LNCaP clone FGC (cell line): ENCODE data around the gene POLD3.

Experiments used
- DNase-seq: peaks from one replicate; pipeline ENCODE4 v3.0.0-alpha.2; 2011; ENCODE audit warnings: low read depth
- H3K4me3 ChIP-seq: 2 replicates; pipeline ENCODE4 v1.5.1; 2011; ENCODE audit warnings: mild to moderate bottlenecking, low read depth, low read length, control low read depth
- TF ChIP-seq, protein P1 (sequence below): IDR thresholded peaks from 2 replicates; pipeline ENCODE4 v1.5.1; 2012; ENCODE audit warnings: mild to moderate bottlenecking; ENCODE audit not compliant: control insufficient read depth, insufficient read depth; ENCODE audit errors: extremely low read depth

The POLD3 gene

DNA sequence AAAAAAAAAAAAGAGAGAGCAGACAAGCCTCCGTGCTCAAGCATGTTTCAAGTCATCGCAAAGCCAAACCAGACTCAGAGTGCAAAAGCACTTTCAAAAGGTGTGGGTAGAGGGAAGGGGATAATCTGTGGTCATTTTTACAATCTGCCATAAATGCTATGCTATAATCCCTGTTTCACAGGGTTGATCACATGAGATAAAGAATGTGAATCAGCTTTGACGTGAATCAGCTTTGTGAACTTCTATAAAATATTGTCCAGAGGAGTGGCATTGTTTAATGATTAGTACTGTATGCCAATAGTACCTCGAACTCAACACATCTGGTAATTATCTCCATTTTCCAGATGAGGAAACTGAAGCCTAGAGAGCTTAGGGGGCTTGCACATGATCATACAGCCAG lies 20.0 kb upstream of the POLD3 start:
- TF ChIP-seq, protein P1, sequence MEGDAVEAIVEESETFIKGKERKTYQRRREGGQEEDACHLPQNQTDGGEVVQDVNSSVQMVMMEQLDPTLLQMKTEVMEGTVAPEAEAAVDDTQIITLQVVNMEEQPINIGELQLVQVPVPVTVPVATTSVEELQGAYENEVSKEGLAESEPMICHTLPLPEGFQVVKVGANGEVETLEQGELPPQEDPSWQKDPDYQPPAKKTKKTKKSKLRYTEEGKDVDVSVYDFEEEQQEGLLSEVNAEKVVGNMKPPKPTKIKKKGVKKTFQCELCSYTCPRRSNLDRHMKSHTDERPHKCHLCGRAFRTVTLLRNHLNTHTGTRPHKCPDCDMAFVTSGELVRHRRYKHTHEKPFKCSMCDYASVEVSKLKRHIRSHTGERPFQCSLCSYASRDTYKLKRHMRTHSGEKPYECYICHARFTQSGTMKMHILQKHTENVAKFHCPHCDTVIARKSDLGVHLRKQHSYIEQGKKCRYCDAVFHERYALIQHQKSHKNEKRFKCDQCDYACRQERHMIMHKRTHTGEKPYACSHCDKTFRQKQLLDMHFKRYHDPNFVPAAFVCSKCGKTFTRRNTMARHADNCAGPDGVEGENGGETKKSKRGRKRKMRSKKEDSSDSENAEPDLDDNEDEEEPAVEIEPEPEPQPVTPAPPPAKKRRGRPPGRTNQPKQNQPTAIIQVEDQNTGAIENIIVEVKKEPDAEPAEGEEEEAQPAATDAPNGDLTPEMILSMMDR: no peak
- no peak for DNase-seq

DNA sequence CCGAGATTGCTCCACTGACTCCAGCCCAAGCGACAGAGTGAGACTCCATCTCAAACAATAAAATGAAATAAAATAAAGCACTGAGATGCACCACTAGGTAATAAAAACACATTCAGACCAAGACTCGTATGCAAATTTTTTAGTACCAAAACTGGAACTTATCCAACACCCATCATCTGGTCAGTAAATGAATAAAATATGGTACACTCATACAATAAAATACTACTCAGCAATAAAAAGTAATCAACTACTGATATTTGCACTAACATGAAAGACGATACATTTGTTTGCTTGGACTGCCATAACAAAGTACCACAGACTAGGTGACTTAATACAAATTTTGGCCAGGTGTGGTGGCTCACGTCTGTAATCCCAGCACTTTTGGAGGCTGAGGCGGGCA lies 17.8 kb upstream of the POLD3 start:
- H3K4me3 ChIP-seq: no peak overlapping the region
- TF ChIP-seq, protein P1: no peak
- DNase-seq: no peak

More for the DNA sequence above, 20.0 kb upstream of the POLD3 start:
- no peak overlapping the region for H3K4me3 ChIP-seq

DNA sequence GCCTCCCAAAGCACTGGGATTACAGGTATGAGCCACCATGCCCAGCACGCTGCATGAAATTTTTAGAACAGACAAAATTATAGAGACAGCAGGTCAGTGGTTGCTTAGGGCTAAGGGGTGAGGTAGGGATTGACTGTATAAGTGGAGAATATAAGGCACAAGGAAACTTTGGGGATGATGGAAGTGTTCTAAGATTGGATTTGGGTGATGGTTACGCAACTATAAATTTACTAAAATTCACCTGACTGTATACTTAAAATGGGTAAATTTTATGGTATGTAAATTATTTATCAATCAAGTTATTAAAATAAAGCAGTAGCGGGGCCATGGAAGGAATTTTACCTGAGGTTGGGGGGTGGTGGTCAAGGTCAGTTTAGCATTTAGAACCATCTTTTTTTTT lies 16.4 kb upstream of the POLD3 start:
- TF ChIP-seq, protein P1: no peak
- DNase-seq: no peak
- H3K4me3 ChIP-seq: no peak overlapping the region

DNA sequence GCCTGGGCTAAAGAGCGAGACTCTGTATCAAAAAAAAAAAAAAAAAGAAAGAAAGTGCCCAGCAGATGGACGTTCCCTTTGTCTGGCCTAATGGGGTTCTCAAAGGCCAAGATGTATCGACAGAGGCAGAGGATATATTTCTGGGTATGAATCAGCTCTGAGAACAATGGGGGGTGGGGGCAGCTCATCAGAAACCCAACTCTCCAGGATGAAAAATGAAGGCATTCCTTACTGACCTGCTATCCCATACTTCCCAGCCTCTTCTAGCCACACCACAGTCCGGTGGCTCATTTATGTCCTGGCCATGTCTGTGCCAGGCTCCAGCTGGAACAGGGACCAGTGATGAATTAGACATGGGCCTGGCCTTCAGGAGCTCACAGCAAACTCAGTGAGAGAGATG lies 15.2 kb upstream of the POLD3 start:
- no peak for DNase-seq
- TF ChIP-seq, protein P1: no peak

DNA sequence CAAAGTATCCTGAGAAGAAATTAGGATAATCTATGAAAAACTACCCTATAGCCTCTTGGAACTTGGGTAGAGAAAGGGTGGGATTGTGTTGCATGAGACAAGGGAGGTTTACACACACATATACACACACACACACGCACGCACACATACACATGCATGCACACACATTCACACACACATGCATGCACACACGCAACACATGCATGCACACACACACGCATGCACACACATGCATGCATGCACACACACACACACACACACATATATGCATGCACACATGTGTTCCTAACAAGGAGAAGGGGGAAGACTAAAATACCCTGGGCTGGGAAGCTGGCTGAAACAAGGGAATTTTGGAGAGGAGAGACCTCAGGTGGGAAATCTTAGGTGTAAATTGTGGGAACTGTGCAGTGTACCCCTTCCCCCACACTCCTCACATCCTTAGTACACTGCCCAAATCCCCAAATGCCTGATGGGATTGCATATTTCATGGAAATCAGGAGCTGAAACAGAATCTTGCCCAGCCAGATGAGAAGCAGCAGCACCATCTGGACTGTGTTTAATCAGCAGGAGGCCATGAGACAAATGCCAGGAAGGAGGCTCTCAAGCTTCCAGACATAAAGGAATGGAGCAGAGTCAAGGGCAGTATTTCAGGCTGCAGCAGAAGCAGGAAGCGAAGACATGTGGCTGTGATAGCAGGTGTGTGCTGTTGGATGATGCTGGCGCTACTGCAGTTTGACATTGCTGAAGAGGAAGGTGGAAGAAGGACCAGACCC lies 14.6 kb upstream of the POLD3 start:
- DNase-seq: no peak
- no peak overlapping the region for H3K4me3 ChIP-seq
- TF ChIP-seq, protein P1: no peak

More for the DNA sequence above, 15.2 kb upstream of the POLD3 start:
- H3K4me3 ChIP-seq: no peak overlapping the region

DNA sequence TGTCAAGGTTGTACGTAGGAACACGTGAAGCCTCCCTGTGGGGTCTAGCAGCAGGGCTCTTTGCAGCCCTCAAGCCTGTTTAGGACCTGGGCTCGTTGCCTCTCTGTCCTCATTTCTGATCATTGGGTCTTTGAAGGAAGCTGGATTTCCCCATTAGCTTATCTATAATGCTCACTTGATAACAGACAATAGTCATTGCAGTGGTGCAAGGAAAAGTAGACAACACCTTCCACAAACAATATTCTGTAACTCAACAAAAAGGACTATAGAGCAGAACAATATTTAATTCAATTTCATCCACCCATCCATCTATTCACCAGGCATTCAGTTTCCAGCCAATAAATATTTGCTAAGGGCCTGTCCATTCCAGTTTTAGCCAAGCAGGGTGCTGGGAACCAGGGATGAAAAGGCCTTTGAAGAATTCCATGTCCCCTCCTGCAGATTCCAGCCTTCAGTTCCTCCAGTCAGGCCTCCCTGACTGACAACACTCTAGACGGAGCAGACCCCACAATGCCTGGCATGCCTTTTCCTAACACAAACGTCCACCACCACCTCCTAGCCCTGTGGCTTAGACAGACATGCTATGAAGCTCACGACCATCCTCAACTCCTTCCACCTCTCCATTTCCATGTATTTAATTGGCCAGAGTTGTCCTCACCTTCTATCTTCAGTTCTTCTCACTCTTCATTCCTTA lies 12.7 kb upstream of the POLD3 start:
- H3K4me3 ChIP-seq: no peak overlapping the region
- no peak for DNase-seq
- TF ChIP-seq, protein P1: no peak
